ENCODE results near the gene PCNT.

- TF ChIP-seq, protein P1, sequence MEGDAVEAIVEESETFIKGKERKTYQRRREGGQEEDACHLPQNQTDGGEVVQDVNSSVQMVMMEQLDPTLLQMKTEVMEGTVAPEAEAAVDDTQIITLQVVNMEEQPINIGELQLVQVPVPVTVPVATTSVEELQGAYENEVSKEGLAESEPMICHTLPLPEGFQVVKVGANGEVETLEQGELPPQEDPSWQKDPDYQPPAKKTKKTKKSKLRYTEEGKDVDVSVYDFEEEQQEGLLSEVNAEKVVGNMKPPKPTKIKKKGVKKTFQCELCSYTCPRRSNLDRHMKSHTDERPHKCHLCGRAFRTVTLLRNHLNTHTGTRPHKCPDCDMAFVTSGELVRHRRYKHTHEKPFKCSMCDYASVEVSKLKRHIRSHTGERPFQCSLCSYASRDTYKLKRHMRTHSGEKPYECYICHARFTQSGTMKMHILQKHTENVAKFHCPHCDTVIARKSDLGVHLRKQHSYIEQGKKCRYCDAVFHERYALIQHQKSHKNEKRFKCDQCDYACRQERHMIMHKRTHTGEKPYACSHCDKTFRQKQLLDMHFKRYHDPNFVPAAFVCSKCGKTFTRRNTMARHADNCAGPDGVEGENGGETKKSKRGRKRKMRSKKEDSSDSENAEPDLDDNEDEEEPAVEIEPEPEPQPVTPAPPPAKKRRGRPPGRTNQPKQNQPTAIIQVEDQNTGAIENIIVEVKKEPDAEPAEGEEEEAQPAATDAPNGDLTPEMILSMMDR (IDR thresholded peaks at IDR 0.05) = no peak
- TF ChIP-seq POLR2A (IDR thresholded peaks at IDR 0.05) = no peak
Observed at GRCh38 chr21:46393451-46393940, 69.5 kb downstream of the PCNT start.

Data from lower leg skin (tissue), 3 donors.